Measurements from ENCODE around the gene EXOC6.

The EXOC6 gene

GRCh38 chr10:93067443-93068365, 219.4 kb downstream of the EXOC6 start:
- no peak for DNase-seq

GRCh38 chr10:93068411-93069244, 220.3 kb downstream of the EXOC6 start:
- peak; percentile 45 for DNase-seq

GRCh38 chr10:93069245-93069561, 220.9 kb downstream of the EXOC6 start:
- no peak for DNase-seq

- DNase-seq = no peak
Measured at GRCh38 chr10:93070378-93071176, 222.3 kb downstream of the EXOC6 start.

DNA sequence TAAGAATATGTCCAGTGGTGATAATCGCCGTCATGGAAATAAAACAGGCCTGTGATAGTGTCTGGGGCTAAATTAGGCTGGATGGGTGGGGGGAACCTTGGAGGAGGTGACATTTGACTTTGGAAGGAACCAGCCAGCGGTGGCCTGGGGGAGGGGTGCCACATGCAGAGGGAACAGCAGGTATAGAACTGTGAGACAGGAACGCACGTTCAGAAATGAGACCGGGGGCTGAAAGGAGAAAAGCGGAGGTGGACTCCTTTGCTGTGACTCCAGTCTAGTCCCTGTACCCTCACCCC, 222.8 kb downstream of the EXOC6 start:
- DNase-seq = no peak

DNA sequence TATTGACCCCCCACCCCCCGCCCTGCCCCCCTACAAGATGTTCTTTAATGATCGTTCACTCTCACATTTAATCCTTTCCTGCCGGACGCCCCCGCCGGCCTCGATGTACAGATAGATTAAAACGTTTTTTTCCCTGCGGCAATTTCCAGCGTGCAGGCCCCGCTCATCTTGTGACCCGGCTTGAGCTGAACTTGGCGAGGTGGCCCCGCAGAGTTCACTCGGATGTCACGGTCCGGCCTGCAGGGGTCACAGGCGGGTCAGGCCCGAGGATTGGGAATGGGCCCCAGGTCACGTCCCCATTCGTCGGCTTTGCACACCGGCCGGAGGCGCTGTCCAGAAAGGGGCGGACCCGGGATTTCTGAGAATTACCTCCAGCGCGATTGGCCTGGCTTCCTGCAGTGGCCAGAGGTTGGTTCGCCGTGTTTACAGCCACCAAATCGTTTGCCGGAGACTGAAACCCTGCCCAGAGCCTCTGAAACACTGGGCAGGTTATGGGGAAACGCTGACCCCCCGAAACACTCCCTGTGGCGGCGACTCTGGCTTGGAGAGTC, 223.4 kb downstream of the EXOC6 start:
- DNase-seq = no peak

DNA sequence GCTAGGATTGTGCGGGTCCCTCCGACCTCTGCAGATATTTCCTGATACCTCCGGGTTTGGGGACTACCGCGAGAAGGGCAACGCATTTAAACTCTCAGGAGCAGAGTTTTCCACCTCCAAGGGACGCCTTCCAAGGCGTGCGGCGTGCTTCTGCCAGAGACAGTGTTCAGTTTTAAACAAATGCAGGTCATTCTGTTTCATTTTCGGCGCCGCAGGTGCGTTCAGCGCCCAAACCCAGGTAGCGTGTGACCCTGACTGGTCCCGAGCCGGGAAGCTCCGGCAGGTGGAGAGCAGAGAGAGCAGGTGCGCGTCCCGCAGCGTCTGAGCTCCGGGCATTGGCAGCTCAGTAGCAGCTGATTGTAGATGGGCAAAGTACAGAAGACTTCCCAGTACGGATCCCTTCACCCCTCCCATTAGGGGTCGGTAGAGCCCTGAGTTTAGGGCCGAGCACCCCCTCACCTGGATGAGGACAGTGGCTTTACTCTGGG, 223.9 kb downstream of the EXOC6 start:
- no peak for DNase-seq

DNA sequence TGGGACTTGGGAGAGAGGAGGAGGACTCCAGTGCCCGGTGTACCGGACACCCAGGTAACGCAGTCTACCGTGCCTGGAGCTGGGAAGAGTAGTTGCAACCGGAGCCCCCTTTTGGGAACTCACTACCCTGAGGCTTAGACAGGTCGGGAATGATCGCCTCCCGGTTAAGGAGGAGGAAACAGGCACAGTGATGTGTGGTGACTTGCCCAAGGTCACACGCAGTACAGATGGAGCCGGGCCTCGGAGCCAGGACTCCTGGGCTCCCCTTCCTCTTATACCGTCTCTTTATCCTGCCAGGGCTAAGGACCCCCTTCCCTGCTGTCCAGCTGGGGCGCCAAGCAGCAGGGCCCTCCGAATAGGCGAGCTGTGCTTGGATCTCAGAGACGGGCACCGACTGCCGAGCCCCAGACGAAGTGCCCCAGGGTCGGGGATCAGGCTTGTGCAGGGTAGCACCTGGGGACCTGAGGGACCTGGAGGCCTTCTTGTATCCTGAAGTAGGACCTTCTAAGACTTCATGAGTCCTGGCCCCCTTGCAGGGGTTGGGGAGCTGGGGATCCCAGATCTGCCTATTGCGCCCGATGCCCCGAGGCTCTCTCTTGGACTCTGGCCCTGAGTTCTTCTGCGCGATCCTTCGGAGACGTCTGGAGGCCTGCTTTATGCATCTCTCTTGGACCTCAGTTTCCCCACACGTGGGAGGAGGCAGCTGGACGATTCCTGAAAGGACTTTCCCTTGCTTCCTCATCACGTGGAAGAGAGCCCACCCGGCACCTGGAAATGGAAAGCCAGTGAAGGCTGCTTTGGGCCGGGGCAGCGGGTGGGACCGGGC, 224.6 kb downstream of the EXOC6 start:
- DNase-seq = no peak

DNA sequence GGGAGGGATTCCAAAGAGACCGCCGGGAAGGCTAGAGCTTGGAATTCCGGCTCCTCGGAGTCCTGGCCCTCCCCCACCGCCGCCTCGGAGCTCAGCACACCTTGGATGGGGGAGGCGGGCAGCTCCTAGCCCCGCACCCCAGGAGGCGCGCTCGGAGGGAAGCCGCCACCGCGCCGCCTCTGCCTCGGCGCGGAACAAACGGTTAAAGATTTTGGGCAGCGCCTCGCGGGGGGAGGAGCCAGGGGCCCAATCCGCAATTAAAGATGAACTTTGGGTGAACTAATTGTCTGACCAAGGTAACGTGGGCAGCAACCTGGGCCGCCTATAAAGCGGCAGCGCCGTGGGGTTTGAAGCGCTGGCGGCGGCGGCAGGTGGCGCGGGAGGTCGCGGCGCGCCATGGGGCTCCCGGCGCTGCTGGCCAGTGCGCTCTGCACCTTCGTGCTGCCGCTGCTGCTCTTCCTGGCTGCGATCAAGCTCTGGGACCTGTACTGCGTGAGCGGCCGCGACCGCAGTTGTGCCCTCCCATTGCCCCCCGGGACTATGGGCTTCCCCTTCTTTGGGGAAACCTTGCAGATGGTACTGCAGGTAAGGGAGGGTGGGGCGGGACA, 225.3 kb downstream of the EXOC6 start, which contains the start of gene CYP26A1:
CYP26A1 (plus strand) TSS at position 355 of the 608 bp plus-strand sequence; CDS start at position 397, 42 bp downstream.
- DNase-seq = no peak

DNA sequence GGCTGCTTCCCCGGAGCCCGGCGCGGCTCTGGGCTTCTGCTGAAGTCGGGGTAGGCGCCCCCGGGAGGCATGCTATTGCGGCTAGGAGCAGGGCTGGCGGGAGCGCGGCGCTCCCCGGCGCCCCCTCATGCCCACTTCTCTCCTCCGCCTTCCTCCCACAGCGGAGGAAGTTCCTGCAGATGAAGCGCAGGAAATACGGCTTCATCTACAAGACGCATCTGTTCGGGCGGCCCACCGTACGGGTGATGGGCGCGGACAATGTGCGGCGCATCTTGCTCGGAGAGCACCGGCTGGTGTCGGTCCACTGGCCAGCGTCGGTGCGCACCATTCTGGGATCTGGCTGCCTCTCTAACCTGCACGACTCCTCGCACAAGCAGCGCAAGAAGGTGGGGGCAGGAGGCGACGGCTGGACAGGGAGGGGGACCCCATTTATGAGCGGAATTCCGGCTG, 225.9 kb downstream of the EXOC6 start:
- DNase-seq = no peak

DNA sequence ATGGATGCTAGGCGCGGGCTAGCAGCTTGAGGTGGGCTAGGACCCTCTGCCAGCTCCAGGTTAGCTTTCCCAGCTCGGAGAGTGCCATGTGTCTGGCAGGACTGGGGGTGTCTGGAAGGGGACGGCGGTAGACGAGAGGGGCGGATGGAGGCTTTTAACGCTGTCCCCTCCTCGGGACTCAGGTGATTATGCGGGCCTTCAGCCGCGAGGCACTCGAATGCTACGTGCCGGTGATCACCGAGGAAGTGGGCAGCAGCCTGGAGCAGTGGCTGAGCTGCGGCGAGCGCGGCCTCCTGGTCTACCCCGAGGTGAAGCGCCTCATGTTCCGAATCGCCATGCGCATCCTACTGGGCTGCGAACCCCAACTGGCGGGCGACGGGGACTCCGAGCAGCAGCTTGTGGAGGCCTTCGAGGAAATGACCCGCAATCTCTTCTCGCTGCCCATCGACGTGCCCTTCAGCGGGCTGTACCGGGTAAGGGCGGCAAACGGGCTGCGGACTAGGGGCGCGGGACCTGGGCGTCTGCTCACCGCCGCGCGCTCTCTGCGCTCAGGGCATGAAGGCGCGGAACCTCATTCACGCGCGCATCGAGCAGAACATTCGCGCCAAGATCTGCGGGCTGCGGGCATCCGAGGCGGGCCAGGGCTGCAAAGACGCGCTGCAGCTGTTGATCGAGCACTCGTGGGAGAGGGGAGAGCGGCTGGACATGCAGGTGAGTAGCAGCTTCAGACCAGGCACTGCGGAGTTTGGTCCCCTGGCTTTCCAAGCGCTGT, 226.5 kb downstream of the EXOC6 start:
- DNase-seq = no peak

GRCh38 chr10:93075369-93076221, 227.3 kb downstream of the EXOC6 start:
- no peak for DNase-seq

DNA sequence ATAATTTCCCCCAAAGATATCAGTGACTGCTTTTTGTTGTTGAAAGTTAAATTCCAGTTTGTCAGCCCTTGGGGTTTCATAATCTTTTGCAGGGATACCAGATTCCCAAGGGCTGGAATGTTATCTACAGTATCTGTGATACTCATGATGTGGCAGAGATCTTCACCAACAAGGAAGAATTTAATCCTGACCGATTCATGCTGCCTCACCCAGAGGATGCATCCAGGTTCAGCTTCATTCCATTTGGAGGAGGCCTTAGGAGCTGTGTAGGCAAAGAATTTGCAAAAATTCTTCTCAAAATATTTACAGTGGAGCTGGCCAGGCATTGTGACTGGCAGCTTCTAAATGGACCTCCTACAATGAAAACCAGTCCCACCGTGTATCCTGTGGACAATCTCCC, 228.6 kb downstream of the EXOC6 start:
- peak; percentile 26 for DNase-seq

DNA sequence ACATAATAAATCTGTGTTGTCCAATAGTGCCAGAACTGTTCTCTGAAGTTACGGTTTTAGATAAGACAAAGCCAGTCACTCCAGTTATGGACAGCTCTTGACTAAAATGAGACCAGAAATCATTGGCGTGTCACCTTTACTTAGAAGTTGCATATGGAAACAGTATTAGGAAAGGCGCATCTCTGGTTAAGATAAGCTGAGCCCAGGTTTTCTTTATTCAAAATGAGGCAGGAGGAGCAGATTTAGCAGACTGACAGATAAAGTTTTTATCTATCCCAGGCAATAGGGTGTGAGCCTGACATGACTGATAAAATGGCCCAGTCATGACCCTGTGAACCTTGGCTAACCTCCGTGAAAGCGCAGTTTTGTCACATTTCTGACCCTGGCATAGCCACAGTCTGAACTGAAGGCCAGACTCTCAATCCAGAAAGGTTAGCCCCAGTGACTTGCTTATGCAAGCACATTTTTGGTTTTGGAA, 229.6 kb downstream of the EXOC6 start:
- DNase-seq = no peak

DNA sequence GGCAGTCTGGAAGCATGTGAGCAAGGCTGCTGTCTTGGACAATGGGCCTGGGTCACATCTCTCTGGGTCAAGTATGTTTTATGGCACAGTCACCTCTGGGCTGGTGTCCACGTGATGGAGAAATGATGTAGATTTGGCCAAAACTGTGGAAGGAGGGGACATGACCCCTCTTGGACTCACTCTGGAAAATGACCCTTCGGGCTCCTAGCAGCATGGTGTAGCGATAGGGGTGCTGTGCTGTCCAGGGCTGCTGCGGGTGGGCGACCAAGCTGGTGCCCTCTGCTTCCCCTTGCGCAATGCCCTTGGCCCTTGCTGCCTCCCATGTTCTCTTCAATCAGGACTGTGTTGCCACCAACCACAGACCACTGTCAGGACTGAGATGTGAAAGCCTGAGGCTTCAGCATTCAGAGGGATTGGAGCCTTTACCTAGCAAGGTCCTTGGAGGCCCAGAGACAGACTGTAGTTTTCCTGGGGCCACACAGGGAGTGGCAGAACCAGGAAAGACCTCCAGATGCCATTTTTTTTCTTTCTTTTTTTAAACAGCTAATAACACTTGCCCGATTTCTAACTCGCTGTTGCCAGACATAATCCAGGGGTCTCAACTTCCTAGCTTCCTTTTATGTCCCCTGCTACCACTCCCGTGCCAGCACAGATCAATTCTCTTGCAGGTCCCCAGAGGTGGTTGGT, 231.5 kb downstream of the EXOC6 start:
- DNase-seq = no peak

DNA sequence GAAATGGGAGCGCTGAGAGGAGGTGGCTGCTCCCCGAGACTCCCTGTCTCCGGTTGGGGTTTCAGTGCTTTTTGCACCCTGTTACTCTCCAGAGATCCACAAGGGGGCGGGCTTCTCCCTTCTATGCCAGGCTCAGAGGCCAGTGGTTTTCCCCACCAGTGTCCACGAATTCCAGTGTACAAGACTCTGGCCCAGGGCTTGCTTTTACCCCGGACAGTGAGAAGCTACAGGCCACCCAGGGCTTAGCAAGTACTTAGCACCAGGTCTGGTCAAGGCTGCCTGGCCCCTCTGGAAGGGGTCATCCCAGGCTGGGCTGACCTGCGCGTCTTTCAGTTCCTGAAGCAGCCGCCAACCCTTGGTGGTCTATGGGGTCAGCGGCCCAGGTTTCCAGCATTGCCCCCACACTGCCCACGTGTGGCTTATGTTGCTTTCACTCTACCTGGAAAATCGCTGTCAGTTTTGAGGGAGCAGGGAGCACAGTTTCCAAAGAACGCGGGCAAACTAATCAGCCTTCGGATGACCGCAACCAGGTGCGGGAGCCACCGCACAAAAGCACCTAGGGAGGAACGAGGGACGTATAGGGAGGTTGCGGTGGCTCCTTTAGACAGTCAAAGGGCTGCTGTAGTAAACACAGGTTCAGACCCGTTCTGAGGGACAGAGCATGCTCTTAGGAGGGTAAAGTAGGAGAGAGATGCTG, 232.2 kb downstream of the EXOC6 start:
- peak; percentile 50 for DNase-seq

DNA sequence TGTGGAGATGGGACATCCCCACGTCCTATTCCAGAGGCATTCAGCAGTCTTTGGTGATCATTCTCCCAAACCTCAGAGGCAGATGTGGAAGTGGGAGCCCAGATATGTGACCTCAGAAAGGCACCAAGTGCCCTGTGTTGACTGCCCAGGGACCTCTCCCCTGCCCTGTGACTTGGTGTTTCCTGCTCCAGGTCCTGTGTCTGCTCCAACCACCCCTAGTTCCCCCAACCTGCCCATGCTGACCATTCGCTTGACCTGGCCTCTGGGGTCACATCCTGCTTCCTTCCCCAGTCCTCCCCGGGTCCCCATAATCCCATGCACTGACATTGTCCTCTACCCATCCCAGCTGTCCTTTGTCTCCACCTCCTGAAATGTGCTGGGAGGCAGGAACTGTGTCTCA, 233.0 kb downstream of the EXOC6 start:
- no peak for DNase-seq

DNA sequence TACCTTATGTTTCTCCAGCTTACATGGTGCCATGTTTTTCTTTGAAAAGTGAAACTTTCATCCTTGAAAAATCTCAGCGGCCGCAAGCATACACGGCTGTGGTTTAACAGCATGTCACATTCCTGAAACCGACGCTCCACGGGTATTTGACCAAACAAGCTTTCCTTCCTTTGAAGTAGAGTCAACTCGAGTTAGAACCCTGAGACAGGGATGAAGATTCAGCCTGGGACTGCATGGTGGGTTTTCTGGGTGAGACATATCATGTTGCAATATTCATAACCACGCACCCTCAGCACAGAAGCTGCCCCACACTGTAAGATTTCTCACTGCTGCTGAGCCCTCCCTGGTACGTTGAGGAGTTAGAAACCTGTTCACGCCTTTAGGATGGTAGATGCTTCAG, 233.5 kb downstream of the EXOC6 start:
- peak; percentile 67 for DNase-seq

Data from fibroblast of skin of right biceps (primary cell).